ENCODE data around the gene CNTD1. TPM values are rescaled to one million over a fixed set of nuclear protein-coding genes. Genes with fewer than 3 reads are reported as not detected.
"Not testable (repeated sequence)": the region's sequence is repeated elsewhere in the genome, so short reads cannot be mapped to it uniquely, and the experiment has no call there.

CNTD1 gene
- total RNA-seq, 1 donor from 2014 or later, result not detected

GRCh38 chr17:42844761-42845555, 46.3 kb downstream of the CNTD1 start:
- intact Hi-C loops (cut with micrococcal nuclease), result no loop called here

DNA sequence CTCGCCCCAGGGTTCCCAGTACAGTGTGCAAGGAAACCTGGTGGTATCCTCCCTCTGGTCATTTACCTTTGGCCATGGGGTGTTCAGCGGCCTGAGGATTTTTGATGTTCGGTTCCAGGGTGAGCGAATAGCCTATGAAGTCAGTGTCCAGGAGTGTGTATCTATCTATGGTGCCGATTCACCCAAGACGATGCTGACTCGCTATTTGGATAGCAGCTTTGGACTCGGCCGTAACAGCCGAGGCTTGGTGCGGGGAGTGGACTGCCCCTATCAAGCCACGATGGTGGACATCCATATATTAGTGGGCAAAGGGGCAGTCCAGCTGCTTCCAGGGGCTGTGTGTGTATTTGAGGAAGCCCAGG, 46.9 kb downstream of the CNTD1 start:
- intact Hi-C loops (cut with micrococcal nuclease), result no loop called here

DNA sequence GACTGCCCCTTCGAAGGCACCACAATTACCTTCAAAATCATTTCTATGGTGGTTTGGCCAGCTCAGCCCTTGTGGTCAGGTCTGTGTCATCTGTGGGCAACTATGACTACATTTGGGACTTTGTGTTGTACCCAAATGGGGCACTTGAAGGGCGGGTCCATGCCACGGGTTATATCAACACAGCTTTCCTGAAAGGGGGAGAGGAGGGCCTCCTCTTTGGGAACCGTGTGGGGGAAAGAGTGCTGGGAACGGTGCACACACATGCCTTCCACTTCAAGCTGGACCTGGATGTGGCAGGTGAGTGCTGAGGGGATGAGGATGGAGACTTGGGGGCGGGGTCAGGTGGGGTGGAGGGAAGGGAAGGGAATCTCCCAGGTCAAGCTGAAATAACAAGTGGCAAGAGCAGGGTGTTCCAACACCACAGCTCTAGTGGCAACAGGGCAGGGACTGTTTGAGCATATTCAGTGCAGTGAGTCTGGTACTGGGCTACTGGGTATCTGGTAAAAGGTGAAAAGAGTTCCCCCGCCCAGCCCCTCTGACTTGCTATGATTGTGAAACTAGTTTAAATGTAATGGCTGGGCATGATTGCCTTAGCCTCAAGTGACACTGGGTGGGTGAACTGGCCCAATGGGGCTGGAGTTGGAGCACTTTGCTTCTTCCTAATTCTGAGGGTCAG, 47.4 kb downstream of the CNTD1 start:
- intact Hi-C loops (cut with micrococcal nuclease), result no loop called here

- intact Hi-C loops (cut with micrococcal nuclease), result no loop called here
Observed at GRCh38 chr17:42846594-42847280, 48.1 kb downstream of the CNTD1 start.

DNA sequence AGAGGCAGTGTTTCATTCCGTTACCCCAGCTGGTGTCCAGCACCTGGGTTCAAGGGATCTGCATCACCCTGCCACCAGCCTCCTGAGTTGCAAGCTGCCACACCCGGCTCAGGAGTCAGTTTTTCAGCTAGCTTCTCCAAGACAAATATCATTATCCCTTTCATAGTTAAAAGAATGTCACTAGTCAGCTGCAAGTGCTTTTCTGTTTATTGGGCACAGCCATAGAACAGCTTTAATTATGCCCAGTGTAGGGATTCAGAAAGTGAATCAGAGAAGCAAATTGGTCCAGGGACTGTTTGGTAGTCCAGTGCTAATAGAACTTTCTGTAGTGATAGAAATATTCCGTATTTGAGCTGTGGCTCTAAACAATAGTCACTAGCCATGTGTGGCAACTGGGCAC, 49.4 kb downstream of the CNTD1 start:
- intact Hi-C loops (cut with micrococcal nuclease), result no loop called here

- intact Hi-C loops (cut with micrococcal nuclease), result no loop called here
Observed at GRCh38 chr17:42849031-42849430, 50.4 kb downstream of the CNTD1 start.

DNA sequence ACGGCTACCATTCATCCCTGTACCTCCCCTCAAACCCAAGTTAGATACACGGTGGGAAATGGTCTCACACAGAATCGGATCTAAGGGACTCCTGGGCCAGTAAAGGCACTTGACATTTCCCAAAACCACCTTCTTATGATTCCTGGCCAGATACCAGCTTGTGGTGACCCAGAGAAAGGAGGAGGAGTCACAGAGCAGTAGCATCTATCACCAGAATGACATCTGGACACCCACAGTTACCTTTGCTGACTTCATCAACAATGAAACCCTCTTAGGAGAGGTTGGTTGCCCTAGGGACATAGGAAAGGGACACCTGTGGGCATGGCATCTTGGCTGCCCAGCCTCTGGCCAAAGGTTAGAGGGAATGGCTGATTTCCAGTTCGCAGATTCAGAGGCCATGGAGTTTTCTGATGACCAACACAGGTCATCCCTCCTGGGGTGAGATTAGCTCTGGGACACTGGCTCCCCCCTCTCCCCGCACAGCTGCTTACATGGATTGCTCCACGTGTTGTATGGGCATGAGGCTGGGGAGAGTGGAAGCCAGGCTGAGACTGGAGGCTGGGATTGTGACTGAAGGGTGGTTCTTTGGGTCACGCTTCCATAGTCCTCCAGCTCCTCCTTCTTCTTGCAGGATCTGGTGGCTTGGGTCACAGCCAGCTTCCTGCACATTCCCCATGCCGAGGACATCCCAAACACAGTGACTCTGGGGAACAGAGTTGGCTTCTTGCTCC, 51.0 kb downstream of the CNTD1 start:
- intact Hi-C loops (cut with micrococcal nuclease), result no loop called here

DNA sequence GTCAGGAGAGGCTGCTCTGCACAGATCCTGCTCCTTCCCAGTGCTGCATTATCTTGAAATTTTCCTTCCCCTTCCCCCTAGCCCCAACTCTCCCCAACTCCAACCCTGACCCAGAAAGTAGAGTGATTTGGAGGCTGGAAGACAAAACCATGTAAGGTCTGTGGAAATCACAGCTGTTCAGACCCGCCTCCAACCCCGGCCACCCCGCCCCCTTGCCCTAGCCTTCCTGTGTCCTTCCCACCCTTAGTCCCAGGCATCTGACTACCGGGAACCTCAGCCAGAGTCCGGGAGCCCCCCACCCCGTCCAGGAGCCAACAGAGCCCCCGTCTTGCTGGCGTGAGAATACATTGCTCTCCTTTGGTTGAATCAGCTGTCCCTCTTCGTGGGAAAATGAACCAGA, 52.3 kb downstream of the CNTD1 start, which contains the start of gene AOC3:
TSS of gene AOC3 (plus strand) at position 246 of the 400 bp plus-strand sequence. CDS start at position 391, 145 bp downstream.
- intact Hi-C loops (cut with micrococcal nuclease), result no loop called here

- intact Hi-C loops (cut with micrococcal nuclease), result not testable (repeated sequence)
Observed at GRCh38 chr17:42851371-42852240, 52.9 kb downstream of the CNTD1 start.

- intact Hi-C loops (cut with micrococcal nuclease), result no loop called here
Observed at GRCh38 chr17:42852351-42852750, 53.7 kb downstream of the CNTD1 start.

- intact Hi-C loops (cut with micrococcal nuclease), result no loop called here
Observed at GRCh38 chr17:42853004-42853403, 54.3 kb downstream of the CNTD1 start.

DNA sequence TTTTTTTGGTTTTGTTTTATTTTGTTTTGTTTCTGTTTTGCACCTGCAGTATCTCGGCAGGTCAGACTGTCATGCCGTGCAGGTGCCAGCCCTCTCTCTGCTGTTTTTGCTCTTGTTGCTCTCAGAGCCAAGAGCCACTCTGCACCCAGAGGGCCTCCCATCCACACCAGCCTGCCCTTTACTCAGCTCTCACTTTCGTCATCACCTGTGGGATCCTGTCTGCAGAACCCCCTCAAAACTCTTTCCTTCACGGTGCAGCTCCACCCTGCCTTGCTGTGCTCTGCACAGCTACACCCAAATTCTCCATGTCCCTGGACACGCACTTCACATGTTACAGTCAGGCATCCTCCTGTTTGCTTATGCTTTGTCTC, 54.9 kb downstream of the CNTD1 start:
- intact Hi-C loops (cut with micrococcal nuclease), result no loop called here

- intact Hi-C loops (cut with micrococcal nuclease), result no loop called here
Observed at GRCh38 chr17:42853968-42854790, 55.5 kb downstream of the CNTD1 start.

DNA sequence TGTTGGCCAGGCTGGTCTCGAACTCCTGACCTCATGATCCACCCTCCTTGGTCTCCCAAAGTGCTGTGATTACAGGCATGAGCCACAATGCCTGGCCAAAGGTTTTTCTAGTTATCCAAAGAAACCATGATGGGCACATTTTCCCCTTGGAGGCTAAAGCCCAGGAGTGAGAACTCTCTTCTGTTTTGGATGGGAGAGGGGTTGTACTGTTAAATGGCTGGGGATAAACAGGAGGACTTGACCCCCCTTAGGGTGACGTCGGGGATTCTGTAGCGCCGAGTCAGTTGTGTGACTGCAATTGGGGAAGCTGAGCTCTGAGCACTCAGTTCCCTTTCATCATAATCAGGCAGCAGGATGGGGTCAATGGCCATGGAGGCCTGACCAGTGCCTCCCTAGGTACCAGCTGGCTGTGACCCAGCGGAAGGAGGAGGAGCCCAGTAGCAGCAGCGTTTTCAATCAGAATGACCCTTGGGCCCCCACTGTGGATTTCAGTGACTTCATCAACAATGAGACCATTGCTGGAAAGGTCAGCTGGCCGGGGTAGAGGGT, 56.5 kb downstream of the CNTD1 start:
- intact Hi-C loops (cut with micrococcal nuclease), result no loop called here

GRCh38 chr17:42856093-42856492, 57.4 kb downstream of the CNTD1 start:
- intact Hi-C loops (cut with micrococcal nuclease), result not testable (repeated sequence)

DNA sequence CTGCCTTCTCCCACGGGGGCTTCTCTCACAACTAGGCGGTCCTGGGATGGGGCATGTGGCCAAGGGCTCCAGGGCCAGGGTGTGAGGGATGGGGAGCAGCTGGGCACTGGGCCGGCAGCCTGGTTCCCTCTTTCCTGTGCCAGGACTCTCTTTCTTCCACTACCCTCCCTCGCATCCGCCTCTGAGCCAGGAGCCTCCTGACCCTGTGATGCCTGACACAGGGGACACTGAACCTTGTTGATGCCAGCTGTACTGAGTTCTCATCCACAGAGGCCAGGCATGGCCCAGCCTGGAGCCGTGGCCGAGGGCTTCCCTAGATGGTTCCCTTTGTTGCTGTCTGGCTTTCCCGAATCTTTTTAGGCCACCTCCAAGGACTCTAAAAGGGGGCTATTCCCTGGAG, 57.9 kb downstream of the CNTD1 start:
- intact Hi-C loops (cut with micrococcal nuclease), result not testable (repeated sequence)

DNA sequence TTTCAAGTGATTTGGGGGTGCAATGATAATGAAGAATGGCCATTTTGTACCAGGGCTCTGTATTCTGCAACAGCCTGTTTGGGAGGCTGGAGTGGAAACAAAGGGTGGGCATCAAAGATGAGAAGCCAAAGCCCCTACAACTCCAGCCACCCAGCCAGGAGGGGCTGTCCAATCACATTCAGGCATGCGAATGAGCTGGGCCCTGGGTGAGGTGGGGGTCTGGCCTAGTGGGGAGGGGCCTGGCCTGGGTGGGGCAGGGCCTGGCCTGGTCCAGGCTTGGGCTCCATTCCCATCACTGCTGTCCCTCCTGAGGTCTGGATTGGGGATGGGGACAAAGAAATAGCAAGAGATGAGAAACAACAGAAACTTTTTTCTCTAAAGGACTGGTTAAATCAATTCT, 58.7 kb downstream of the CNTD1 start:
- intact Hi-C loops (cut with micrococcal nuclease), result no loop called here
